ENCODE results near the gene SHISA6. TPM values are rescaled to one million over a fixed set of nuclear protein-coding genes. Genes with fewer than 3 reads are reported as not detected.
"Not testable (repeated sequence)": the region's sequence is repeated elsewhere in the genome, so short reads cannot be mapped to it uniquely, and the experiment has no call there.

Gene SHISA6
- total and polyA plus RNA-seq, 5 donors, result 0.03 to 0.08 (median 0.07) TPM; not detected in 2

DNA sequence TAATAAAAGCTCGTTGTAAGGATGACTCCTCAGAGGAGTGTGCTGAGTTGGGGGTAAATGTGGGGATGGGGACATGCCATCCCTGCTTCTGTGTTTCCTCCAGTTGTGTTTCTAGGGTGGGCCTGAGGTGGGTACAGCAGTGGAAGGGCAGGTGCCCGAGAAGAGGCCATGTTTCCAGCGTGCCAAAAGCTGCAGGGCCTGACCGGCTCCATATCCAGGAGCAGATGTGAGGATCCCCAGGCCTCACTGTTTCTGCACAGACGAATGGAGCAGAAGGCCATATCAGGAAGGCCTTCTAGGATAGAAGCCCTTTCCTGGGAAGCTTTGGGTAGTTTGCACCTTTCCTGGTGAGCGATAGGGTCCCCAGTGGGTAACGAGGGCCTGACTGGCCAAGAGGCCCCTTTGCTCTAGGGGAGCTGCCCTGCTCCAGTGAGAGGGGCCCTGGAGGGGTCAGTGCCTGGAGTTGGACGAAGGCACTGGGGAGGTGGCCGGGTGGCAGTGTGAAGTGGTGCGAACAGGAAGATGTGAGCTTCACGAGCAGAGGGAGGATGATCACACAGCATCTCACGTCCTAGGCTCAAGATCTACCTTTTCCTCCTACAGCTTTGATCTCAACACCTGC is 62.9 kb downstream of the SHISA6 start:
- 86% methylated on average over 12 of the region's 12 CpGs for WGBS
- no peak for DNase-seq
- intact Hi-C loops (cut with DNase I), result no loop called here
- Histone ChIP-seq H3K9me3 (ENCODE audit: control insufficient read depth, low read length) (no peaks in the 10 kb centered on the region), H3K27me3 (ENCODE audit: control insufficient read depth, insufficient read depth) (no peaks in the 10 kb centered on the region), H3K27ac (ENCODE audit: low read length) (no peak overlapping the region), H3K4me3 (ENCODE audit: low read length) (no peak overlapping the region), H3K4me1 (ENCODE audit: control insufficient read depth, insufficient read depth, low read length) (no peaks in the 10 kb centered on the region)
- no peak for ATAC-seq

DNA sequence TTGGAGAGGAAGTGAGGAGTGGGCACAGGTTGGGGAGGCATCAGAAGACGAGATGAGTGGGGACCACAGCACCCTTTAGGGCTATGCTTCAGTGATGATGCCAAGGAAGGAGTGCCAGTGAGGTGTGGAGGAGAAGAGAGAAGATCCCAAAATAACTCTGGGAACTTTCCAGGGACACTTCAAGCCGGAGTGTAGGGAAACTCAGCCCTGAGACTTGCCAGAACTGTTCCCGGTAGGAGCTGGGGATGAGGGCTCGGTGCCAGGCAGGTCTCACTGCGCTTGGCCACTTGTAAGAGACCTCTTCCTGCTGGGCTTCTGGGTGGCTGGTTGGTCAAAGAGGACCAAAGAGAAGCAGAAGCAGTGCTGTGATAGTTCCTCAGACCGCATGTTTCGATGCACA is 63.6 kb downstream of the SHISA6 start:
- H3K4me1 ChIP-seq (ENCODE audit: control insufficient read depth, insufficient read depth, low read length), result no peaks in the 10 kb centered on the region
- 68% methylated on average over 7 of the region's 7 CpGs for WGBS
- ATAC-seq, result peak; percentile 37 to 66
- intact Hi-C loops (cut with DNase I), result no loop called here
- H3K4me3 ChIP-seq (ENCODE audit: low read length), result no peak overlapping the region
- H3K27me3 ChIP-seq (ENCODE audit: control insufficient read depth, insufficient read depth), result no peaks in the 10 kb centered on the region
- peak in 2 of 3 donors; percentile 21 to 50 for DNase-seq
- H3K27ac ChIP-seq (ENCODE audit: low read length), result no peak overlapping the region
- no peaks in the 10 kb centered on the region for H3K9me3 ChIP-seq (ENCODE audit: control insufficient read depth, low read length)

DNA sequence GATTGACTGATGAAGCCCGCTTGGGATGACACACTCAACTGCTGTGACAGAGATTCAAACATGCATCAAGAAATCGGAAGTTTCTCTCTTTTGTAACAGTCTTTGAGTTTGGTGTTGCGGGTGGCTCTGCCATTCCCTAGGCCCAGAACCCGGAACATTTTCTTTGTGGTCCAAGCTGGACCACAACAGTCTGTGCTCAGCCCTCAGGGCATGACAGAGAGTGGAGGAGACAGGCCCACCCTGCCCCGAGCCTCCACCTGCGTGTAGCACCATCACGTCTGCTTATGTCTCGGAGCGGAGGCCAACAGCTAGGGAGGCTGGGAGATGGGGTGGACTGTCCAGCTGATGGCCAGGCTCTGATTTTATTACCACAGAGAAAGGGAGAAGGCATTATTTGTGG is 64.5 kb downstream of the SHISA6 start:
- Histone ChIP-seq H3K9me3 (ENCODE audit: control insufficient read depth, low read length) (no peaks in the 10 kb centered on the region), H3K27ac (ENCODE audit: low read length) (no peak overlapping the region), H3K27me3 (ENCODE audit: control insufficient read depth, insufficient read depth) (no peaks in the 10 kb centered on the region), H3K4me1 (ENCODE audit: control insufficient read depth, insufficient read depth, low read length) (no peaks in the 10 kb centered on the region), H3K4me3 (ENCODE audit: low read length) (no peak overlapping the region)
- intact Hi-C loops (cut with DNase I), result no loop called here
- ATAC-seq (no peak), DNase-seq (no peak)
- whole genome bisulfite sequencing, result 92% methylated on average over 9 of the region's 9 CpGs

DNA sequence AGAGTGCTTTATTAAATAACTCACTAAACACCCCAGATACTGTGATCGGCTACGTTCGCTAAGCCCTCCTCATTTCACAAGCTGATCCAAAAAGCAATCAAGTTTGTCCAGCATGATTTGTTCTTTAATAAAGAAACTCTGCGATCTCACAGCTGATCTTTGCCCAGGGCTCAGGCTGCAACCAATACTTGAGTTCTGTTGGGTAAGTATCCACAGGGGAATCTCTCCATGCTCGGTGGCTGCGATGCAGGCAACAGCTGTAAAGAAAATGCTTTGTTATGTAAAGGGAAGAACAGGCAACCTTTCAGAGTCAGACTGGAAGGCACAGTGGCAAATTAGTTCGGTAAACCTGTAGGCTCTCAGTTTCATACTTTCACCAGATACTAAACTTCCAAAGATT is 67.5 kb downstream of the SHISA6 start:
- DNase-seq (no peak), ATAC-seq (no peak)
- Histone ChIP-seq H3K27ac (ENCODE audit: low read length) (no peak overlapping the region), H3K4me3 (ENCODE audit: low read length) (no peak overlapping the region), H3K9me3 (ENCODE audit: control insufficient read depth, low read length) (no peaks in the 10 kb centered on the region), H3K27me3 (ENCODE audit: control insufficient read depth, insufficient read depth) (no peaks in the 10 kb centered on the region), H3K4me1 (ENCODE audit: control insufficient read depth, insufficient read depth, low read length) (no peaks in the 10 kb centered on the region)
- 65% methylated on average over 7 of the region's 7 CpGs for WGBS
- intact Hi-C loops (cut with DNase I), result no loop called here

DNA sequence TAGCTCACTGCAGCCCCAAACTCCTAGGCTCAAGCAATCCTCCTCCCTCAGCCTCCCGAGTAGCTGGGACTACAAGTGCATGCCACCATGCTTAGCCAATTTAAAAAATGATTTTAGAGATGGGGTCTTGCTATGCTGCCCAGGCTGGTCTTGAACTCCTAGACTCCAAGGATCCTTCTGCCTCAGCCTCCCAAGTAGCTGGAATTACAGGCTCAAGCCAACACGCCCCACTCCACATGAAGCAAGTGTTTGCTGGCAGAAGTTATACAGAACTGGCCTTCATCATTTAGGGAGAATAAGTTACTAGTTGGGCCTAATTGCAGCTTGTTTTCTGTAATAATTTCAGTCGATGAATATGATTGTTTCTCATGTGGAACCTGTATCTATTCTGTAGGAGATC is 68.0 kb downstream of the SHISA6 start:
- Histone ChIP-seq H3K27ac (ENCODE audit: low read length) (no peak overlapping the region), H3K9me3 (ENCODE audit: control insufficient read depth, low read length) (no peaks in the 10 kb centered on the region), H3K4me1 (ENCODE audit: control insufficient read depth, insufficient read depth, low read length) (no peaks in the 10 kb centered on the region), H3K4me3 (ENCODE audit: low read length) (no peak overlapping the region), H3K27me3 (ENCODE audit: control insufficient read depth, insufficient read depth) (no peaks in the 10 kb centered on the region)
- WGBS, result 79% methylated on average over 3 of the region's 3 CpGs
- ATAC-seq, result no peak
- no peak for DNase-seq
- intact Hi-C loops (cut with DNase I), result no loop called here

DNA sequence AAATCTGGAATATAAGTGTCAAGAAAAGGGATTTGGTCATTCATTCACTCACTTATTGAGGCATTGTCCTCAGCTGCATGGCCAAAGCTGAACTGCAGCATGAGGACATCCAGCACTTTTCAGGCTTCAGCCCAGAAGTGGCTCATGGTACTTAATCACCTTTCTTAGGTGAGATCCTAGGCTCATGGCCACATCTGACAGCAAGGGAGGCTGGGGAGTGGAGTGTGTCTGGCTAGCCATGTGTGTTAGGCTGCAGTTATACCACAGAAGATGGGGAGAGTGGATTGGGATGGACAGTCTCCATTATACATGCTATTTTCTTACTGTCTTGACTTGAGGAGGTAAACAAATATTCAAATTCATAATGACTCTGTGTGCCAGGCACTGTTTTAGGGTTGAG is 68.8 kb downstream of the SHISA6 start:
- Histone ChIP-seq H3K4me3 (ENCODE audit: low read length) (no peak overlapping the region), H3K27me3 (ENCODE audit: control insufficient read depth, insufficient read depth) (no peaks in the 10 kb centered on the region), H3K9me3 (ENCODE audit: control insufficient read depth, low read length) (no peaks in the 10 kb centered on the region), H3K27ac (ENCODE audit: low read length) (no peak overlapping the region), H3K4me1 (ENCODE audit: control insufficient read depth, insufficient read depth, low read length) (no peaks in the 10 kb centered on the region)
- no peak for ATAC-seq
- no peak for DNase-seq
- intact Hi-C loops (cut with DNase I), result no loop called here

DNA sequence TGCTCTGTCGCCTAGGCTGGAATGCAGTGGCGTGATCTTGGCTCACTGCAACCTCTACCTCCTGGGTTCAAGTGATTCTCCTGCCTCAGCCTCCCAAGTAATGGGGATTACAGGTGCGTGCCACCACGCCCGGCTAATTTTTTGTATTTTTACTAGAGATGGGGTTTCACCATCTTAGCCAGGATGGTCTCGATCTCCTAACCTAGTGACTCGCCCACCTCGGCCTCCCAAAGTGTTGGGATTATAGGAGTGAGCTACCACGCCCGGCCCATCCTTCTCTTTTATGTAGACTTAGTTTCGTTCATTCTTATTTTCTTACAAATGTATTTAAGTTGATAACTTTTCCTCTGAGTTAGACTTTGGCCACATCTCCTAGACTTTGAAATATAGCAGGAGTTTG is 75.4 kb downstream of the SHISA6 start:
- intact Hi-C loops (cut with DNase I); ATAC-seq; DNase-seq; H3K4me3 ChIP-seq (ENCODE audit: low read length); H3K27me3 ChIP-seq (ENCODE audit: control insufficient read depth, insufficient read depth); H3K9me3 ChIP-seq (ENCODE audit: control insufficient read depth, low read length); H3K4me1 ChIP-seq (ENCODE audit: control insufficient read depth, insufficient read depth, low read length); H3K27ac ChIP-seq (ENCODE audit: low read length): not testable (repeated sequence)
- 86% methylated on average over 11 of the region's 11 CpGs for WGBS

DNA sequence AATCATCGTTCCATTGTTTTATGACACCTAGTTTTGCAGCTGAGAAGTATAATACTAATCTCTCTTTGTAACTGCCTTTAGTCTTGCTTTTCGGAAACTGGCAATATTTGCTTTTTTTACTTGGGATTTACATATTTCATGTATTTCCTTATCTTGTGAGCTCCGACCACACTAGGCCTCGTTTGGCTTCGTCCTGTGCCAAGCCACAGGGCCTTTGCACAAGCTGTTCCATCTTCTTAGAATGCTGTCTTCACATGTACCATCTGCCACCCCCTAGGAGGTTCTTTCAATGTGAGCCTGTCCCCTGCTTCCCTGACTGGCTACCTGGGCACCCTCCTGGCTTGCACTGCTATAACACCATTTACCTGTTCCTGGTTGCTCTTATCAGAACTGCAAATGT is 77.2 kb downstream of the SHISA6 start:
- H3K4me3 ChIP-seq (ENCODE audit: low read length), result no peak overlapping the region
- intact Hi-C loops (cut with DNase I), result no loop called here
- DNase-seq (no peak), ATAC-seq (no peak)
- H3K27ac ChIP-seq (ENCODE audit: low read length), result no peak overlapping the region
- WGBS, result 79% methylated on average over 5 of the region's 5 CpGs
- H3K9me3 ChIP-seq (ENCODE audit: control insufficient read depth, low read length), result no peaks in the 10 kb centered on the region
- no peaks in the 10 kb centered on the region for H3K27me3 ChIP-seq (ENCODE audit: control insufficient read depth, insufficient read depth)
- H3K4me1 ChIP-seq (ENCODE audit: control insufficient read depth, insufficient read depth, low read length), result no peaks in the 10 kb centered on the region

DNA sequence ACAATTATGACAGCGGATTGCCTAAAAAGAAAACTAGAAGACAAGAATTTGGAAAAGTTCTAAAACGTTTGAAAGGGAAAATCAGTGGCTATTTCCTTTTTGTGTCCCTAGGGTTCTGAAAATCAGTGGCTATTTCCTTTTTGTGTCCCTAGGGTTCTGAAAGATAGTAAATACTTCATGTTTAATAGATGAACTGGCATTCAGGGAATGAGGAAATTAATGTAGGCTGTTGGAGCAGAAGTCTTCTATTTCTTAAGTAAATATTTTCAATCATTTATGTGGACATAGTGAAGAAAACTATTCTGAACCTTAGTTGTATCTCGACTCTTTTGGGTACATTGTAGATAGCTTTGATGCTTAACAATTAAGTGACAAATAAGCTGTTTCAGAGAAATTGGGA is 78.9 kb downstream of the SHISA6 start:
- DNase-seq, result no peak
- intact Hi-C loops (cut with DNase I), result no loop called here
- H3K9me3 ChIP-seq (ENCODE audit: control insufficient read depth, low read length), result no peaks in the 10 kb centered on the region
- H3K4me3 ChIP-seq (ENCODE audit: low read length), result no peak overlapping the region
- no peak overlapping the region for H3K27ac ChIP-seq (ENCODE audit: low read length)
- WGBS, result 37% methylated on average over 3 of the region's 3 CpGs
- H3K4me1 ChIP-seq (ENCODE audit: control insufficient read depth, insufficient read depth, low read length), result no peaks in the 10 kb centered on the region
- ATAC-seq, result no peak
- H3K27me3 ChIP-seq (ENCODE audit: control insufficient read depth, insufficient read depth), result no peaks in the 10 kb centered on the region

DNA sequence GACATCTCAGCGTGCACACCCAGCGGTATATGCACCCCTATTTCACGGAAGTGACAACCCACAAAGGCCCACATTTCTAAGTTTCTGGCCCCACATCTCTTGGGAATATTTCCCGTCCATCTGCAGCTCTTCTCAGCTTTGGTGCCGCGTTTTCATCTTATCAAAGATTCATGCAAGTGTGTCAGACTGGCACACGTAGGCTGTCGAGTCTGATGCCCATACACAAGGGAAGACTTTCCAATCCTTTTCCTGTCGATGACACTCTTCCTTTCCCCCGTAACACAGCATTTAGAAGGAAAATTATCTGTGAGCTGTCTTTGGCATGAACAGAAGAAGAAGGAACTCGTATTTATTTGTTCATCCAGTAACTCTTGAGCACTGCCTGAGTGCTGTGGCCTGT is 83.0 kb downstream of the SHISA6 start:
- Histone ChIP-seq H3K9me3 (ENCODE audit: control insufficient read depth, low read length) (no peaks in the 10 kb centered on the region), H3K4me3 (ENCODE audit: low read length) (no peak overlapping the region), H3K27ac (ENCODE audit: low read length) (no peak overlapping the region), H3K4me1 (ENCODE audit: control insufficient read depth, insufficient read depth, low read length) (no peaks in the 10 kb centered on the region), H3K27me3 (ENCODE audit: control insufficient read depth, insufficient read depth) (no peaks in the 10 kb centered on the region)
- ATAC-seq (no peak), DNase-seq (no peak)
- intact Hi-C loops (cut with DNase I), result no loop called here
- WGBS, result 79% methylated on average over 11 of the region's 11 CpGs

DNA sequence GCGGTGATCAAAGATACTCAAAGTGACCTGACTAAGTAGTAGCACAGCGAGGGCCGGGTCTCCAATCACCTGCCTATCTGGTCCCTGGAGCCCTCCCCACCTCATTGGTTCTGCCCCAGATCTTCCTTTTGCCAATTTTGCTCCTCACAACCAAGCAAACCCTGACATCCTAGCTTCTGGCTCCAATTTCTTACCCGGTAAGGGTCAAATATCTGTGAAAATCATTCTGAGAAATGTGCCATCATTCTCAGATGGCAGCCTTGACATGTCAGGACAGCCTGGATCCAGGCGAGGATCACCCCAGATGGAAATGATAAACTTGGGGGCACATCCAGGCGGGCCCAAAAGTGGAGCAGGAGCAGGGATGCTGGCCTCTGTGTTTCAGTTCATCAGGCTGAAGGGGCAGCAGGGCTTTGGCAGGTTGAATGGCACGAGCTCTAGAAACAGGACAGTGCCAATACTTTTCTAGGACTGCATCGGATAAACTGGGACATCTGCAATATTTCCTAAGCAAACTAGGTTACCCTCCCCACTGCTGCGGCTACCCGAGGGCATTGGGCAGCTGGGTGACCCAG is 83.9 kb downstream of the SHISA6 start:
- Histone ChIP-seq H3K4me3 (ENCODE audit: low read length) (no peak overlapping the region), H3K27me3 (ENCODE audit: control insufficient read depth, insufficient read depth) (no peaks in the 10 kb centered on the region), H3K4me1 (ENCODE audit: control insufficient read depth, insufficient read depth, low read length) (no peaks in the 10 kb centered on the region), H3K9me3 (ENCODE audit: control insufficient read depth, low read length) (no peaks in the 10 kb centered on the region), H3K27ac (ENCODE audit: low read length) (no peak overlapping the region)
- DNase-seq (no peak), ATAC-seq (no peak)
- 90% methylated on average over 10 of the region's 10 CpGs for WGBS
- intact Hi-C loops (cut with DNase I), result no loop called here

DNA sequence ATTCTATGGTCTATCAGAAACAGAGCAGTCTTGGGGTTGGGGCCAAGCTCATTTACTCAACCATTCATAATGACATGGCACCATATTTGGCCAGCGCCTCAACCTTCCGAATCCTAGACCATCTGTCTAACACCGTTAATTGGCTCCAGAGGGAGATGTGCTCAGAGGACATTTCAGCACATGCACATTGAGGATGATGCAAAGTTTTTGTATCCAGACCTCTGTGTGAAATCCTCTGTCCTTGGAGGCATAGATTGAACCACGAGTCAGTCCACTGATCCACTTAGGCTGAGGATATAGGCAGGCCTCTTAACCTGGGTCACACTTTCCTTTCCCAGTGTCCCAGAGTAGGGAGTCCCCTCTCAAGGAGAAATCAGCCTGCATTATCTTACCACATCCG is 85.5 kb downstream of the SHISA6 start:
- H3K27me3 ChIP-seq (ENCODE audit: control insufficient read depth, insufficient read depth), result no peaks in the 10 kb centered on the region
- H3K4me1 ChIP-seq (ENCODE audit: control insufficient read depth, insufficient read depth, low read length), result no peaks in the 10 kb centered on the region
- no peak overlapping the region for H3K4me3 ChIP-seq (ENCODE audit: low read length)
- no peaks in the 10 kb centered on the region for H3K9me3 ChIP-seq (ENCODE audit: control insufficient read depth, low read length)
- DNase-seq, result no peak
- intact Hi-C loops (cut with DNase I), result no loop called here
- ATAC-seq, result no peak
- WGBS, result 86% methylated on average over 5 of the region's 5 CpGs
- H3K27ac ChIP-seq (ENCODE audit: low read length), result no peak overlapping the region

Data from right cardiac atrium (tissue), 5 donors.